HEK293 (cell line): ENCODE results near the gene MYH3.

ENCODE experiments used
- CTCF ChIA-PET: fragments of 350-600 bp; formaldehyde crosslinking; extraction: SDS; loops from one replicate; lab custom pipeline; 2021; ENCODE audit warnings: antibody characterized with exemption; lab: Yijun Ruan, JAX
- POLR2A ChIA-PET: fragments of 300-600 bp; formaldehyde crosslinking; extraction: SDS; loops from one replicate; lab custom pipeline; 2020; ENCODE audit warnings: antibody characterized with exemption, inconsistent platforms; lab: Yijun Ruan, JAX
- H3K27ac ChIP-seq: fragments of 200-500 bp; sonication (Bioruptor generic); 2 replicates; pipeline ENCODE4 v1.5.1; 2014; ENCODE audit warnings: low read depth, low read length, control low read depth, inconsistent platforms; ENCODE audit errors: extremely low read depth
- H3K36me3 ChIP-seq, 2 experiments: fragments of 200-500 bp in 1 of 2; sonication (Bioruptor generic) in 1 of 2; 1 replicate in 1 of 2; 2 replicates in 1 of 2; pipeline ENCODE4 v1.5.1; 2014 to 2017; ENCODE audit warnings: inconsistent platforms in 2 of 2, low read length in 2 of 2; ENCODE audit not compliant: control insufficient read depth in 2 of 2, insufficient read depth in 1 of 2
- H3K4me1 ChIP-seq: fragments of 200-500 bp; sonication (Bioruptor generic); 2 replicates; pipeline ENCODE4 v1.5.1; 2014; ENCODE audit warnings: mild to moderate bottlenecking, low read length, inconsistent platforms; ENCODE audit not compliant: control insufficient read depth, insufficient read depth
- H3K4me3 ChIP-seq: 2 replicates; pipeline ENCODE4 v1.5.1; 2011; ENCODE audit warnings: low read depth, mild to moderate bottlenecking, control low read depth, low read length, moderate library complexity
- H3K9me3 ChIP-seq: fragments of 200-500 bp; sonication (Bioruptor generic); 2 replicates; pipeline ENCODE4 v1.5.1; 2014; ENCODE audit warnings: low read depth, low read length, inconsistent platforms; ENCODE audit not compliant: control insufficient read depth, insufficient read depth
- KLF9 ChIP-seq: fragments of 450-650 bp; formaldehyde crosslinking; IDR thresholded peaks from 2 replicates; pipeline ENCODE4 v1.5.1; 2016; ENCODE audit warnings: missing biosample characterization, missing genetic modification characterization, low read depth
- PATZ1 ChIP-seq: fragments of 450-650 bp; formaldehyde crosslinking; IDR thresholded peaks from 2 replicates; pipeline ENCODE4 v1.5.1; 2016; ENCODE audit warnings: missing biosample characterization, missing genetic modification characterization
- PBX3 ChIP-seq: sonication (generic); formaldehyde crosslinking; IDR thresholded peaks from 2 replicates; pipeline ENCODE4 v1.8.1; 2022; ENCODE audit warnings: mild to moderate bottlenecking, moderate library complexity, missing genetic modification reagents
- SCRT1 ChIP-seq: fragments of 450-650 bp; formaldehyde crosslinking; IDR thresholded peaks from 2 replicates; pipeline ENCODE4 v1.5.1; 2016; ENCODE audit warnings: missing biosample characterization, missing genetic modification characterization, borderline replicate concordance
- SCRT2 ChIP-seq: fragments of 450-650 bp; formaldehyde crosslinking; IDR thresholded peaks from 2 replicates; pipeline ENCODE4 v1.5.1; 2016; ENCODE audit warnings: missing biosample characterization, missing genetic modification characterization
- SP3 ChIP-seq: fragments of 450-650 bp; formaldehyde crosslinking; IDR thresholded peaks from 2 replicates; pipeline ENCODE4 v1.5.1; 2016; ENCODE audit warnings: missing biosample characterization, missing genetic modification characterization
- ZNF112 ChIP-seq: fragments of 450-650 bp; formaldehyde crosslinking; IDR thresholded peaks from 2 replicates; pipeline ENCODE4 v1.5.0; 2017; ENCODE audit warnings: missing biosample characterization, missing genetic modification characterization
- ZNF132 ChIP-seq: fragments of 450-650 bp; formaldehyde crosslinking; IDR thresholded peaks from 2 replicates; pipeline ENCODE4 v1.5.1; 2017; ENCODE audit warnings: missing biosample characterization, missing genetic modification characterization, borderline replicate concordance
- ZNF169 ChIP-seq: fragments of 450-650 bp; formaldehyde crosslinking; IDR thresholded peaks from 2 replicates; pipeline ENCODE4 v1.5.1; 2016; ENCODE audit warnings: missing biosample characterization, missing genetic modification characterization
- ZNF214 ChIP-seq: fragments of 450-650 bp; formaldehyde crosslinking; IDR thresholded peaks from 2 replicates; pipeline ENCODE4 v1.5.1; 2017; ENCODE audit warnings: missing biosample characterization, mild to moderate bottlenecking, missing genetic modification characterization, borderline replicate concordance
- ZNF221 ChIP-seq: fragments of 450-650 bp; formaldehyde crosslinking; IDR thresholded peaks from 2 replicates; pipeline ENCODE4 v1.5.1; 2017; ENCODE audit warnings: missing biosample characterization, missing genetic modification characterization, borderline replicate concordance
- ZNF266 ChIP-seq: fragments of 450-650 bp; formaldehyde crosslinking; IDR thresholded peaks from 2 replicates; pipeline ENCODE4 v1.5.1; 2016; ENCODE audit warnings: missing biosample characterization, missing genetic modification characterization, low read depth
- ZNF366 ChIP-seq: fragments of 450-650 bp; formaldehyde crosslinking; conservative IDR thresholded peaks from 2 replicates; pipeline ENCODE4 v1.5.1; 2016; ENCODE audit warnings: missing biosample characterization, missing genetic modification characterization
- ZNF433 ChIP-seq: fragments of 450-650 bp; formaldehyde crosslinking; IDR thresholded peaks from 2 replicates; pipeline ENCODE4 v1.5.1; 2016; ENCODE audit warnings: missing biosample characterization, missing genetic modification characterization, low read depth
- ZNF48 ChIP-seq: fragments of 450-650 bp; formaldehyde crosslinking; IDR thresholded peaks from 2 replicates; pipeline ENCODE4 v1.5.1; 2016; ENCODE audit warnings: missing biosample characterization, missing genetic modification characterization
- ZNF521 ChIP-seq: fragments of 450-650 bp; formaldehyde crosslinking; IDR thresholded peaks from 2 replicates; pipeline ENCODE4 v1.5.1; 2017; ENCODE audit warnings: missing biosample characterization, mild to moderate bottlenecking, missing genetic modification characterization
- ZNF544 ChIP-seq: fragments of 450-650 bp; formaldehyde crosslinking; IDR thresholded peaks from 2 replicates; pipeline ENCODE4 v1.5.0; 2017; ENCODE audit warnings: missing biosample characterization, missing genetic modification characterization
- ZNF561 ChIP-seq: fragments of 450-650 bp; IDR thresholded peaks from 2 replicates; pipeline ENCODE4 v1.5.1; 2018; ENCODE audit warnings: missing biosample characterization, missing genetic modification characterization, borderline replicate concordance
- ZNF571 ChIP-seq: fragments of 450-650 bp; formaldehyde crosslinking; IDR thresholded peaks from 2 replicates; pipeline ENCODE4 v1.5.0; 2017; ENCODE audit warnings: missing biosample characterization, missing genetic modification characterization
- ZNF629 ChIP-seq: fragments of 450-650 bp; formaldehyde crosslinking; IDR thresholded peaks from 2 replicates; pipeline ENCODE4 v1.5.1; 2017; ENCODE audit warnings: missing biosample characterization, missing genetic modification characterization
- ZNF664 ChIP-seq: fragments of 450-650 bp; formaldehyde crosslinking; IDR thresholded peaks from 2 replicates; pipeline ENCODE4 v1.5.1; 2016; ENCODE audit warnings: missing biosample characterization, missing genetic modification characterization
- ZNF776 ChIP-seq: fragments of 450-650 bp; formaldehyde crosslinking; IDR thresholded peaks from 2 replicates; pipeline ENCODE4 v1.5.0; 2017; ENCODE audit warnings: missing biosample characterization, missing genetic modification characterization, borderline replicate concordance
- ZNF777 ChIP-seq: fragments of 450-650 bp; formaldehyde crosslinking; IDR thresholded peaks from 2 replicates; pipeline ENCODE4 v1.5.1; 2017; ENCODE audit warnings: missing biosample characterization, missing genetic modification characterization, borderline replicate concordance
- ZXDB ChIP-seq: fragments of 450-650 bp; formaldehyde crosslinking; IDR thresholded peaks from 2 replicates; pipeline ENCODE4 v1.5.1; 2016; ENCODE audit warnings: missing biosample characterization, missing genetic modification characterization
- TF ChIP-seq, protein P1 (sequence below): fragments of 450-650 bp; formaldehyde crosslinking; IDR thresholded peaks from 2 replicates; pipeline ENCODE4 v1.5.1; 2016; ENCODE audit warnings: missing biosample characterization, missing genetic modification characterization
- TF ChIP-seq, protein P2 (sequence below): fragments of 450-650 bp; formaldehyde crosslinking; IDR thresholded peaks from 2 replicates; pipeline ENCODE4 v1.5.1; 2017; ENCODE audit warnings: missing biosample characterization, missing genetic modification characterization

MYH3 gene

DNA sequence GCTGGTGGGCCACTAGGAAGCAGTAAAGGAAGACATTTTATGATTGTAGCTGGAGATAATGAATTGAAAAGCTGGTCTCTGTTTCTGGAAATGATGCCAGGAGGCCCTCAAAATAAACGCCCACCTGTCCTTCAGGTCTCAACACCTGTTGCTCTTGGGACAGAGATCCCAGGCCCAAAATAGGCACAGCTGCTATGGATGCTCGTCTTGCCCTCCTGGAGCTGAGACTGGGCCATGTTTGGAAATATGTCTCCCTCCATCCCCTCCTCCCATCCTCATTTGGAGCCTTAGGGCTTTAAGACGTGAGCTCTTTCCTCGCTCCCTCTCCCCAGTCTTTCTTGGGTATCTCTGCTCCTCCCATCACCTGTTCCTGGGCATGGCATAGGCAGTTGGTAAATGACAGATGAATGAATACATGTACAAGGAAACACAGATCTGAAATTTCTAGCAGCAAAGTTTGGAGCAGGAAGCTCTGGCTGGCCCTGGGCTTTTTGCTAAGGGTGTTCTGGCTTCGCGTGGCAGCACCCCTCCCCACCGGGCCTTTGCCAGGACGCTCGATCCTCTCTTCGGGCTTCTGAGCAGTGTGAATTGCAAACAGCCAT is 33.3 kb downstream of the MYH3 start:
- POLR2A ChIA-PET = no interaction called here

GRCh38 chr17:10622617-10623485 is 34.3 kb downstream of the MYH3 start:
- TF ChIP-seq ZNF521 (tag by site-specific recombination) (no peak), ZNF366 (tag by site-specific recombination) (no peak), ZNF629 (tag by site-specific recombination) (no peak), ZNF169 (no peak), ZNF132 (no peak), ZNF561 (no peak), ZNF221 (tag by site-specific recombination) (no peak), ZNF266 (tag by site-specific recombination) (no peak), ZNF544 (no peak), ZNF112 (no peak)
- TF ChIP-seq, protein P1, sequence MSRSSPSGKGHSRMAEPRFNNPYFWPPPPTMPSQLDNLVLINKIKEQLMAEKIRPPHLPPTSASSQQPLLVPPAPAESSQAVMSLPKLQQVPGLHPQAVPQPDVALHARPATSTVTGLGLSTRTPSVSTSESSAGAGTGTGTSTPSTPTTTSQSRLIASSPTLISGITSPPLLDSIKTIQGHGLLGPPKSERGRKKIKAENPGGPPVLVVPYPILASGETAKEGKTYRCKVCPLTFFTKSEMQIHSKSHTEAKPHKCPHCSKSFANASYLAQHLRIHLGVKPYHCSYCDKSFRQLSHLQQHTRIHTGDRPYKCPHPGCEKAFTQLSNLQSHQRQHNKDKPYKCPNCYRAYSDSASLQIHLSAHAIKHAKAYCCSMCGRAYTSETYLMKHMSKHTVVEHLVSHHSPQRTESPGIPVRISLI (tag by site-specific recombination) = no peak
- TF ChIP-seq, protein P2, sequence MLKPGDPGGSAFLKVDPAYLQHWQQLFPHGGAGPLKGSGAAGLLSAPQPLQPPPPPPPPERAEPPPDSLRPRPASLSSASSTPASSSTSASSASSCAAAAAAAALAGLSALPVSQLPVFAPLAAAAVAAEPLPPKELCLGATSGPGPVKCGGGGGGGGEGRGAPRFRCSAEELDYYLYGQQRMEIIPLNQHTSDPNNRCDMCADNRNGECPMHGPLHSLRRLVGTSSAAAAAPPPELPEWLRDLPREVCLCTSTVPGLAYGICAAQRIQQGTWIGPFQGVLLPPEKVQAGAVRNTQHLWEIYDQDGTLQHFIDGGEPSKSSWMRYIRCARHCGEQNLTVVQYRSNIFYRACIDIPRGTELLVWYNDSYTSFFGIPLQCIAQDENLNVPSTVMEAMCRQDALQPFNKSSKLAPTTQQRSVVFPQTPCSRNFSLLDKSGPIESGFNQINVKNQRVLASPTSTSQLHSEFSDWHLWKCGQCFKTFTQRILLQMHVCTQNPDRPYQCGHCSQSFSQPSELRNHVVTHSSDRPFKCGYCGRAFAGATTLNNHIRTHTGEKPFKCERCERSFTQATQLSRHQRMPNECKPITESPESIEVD (tag by site-specific recombination) = no peak
- ChIA-PET POLR2A (no interaction called here), CTCF (interaction anchor here (0.7 to 15.5 kb wide), 4 partner anchors 7 to 346 kb away, joined by 5 to 473 read pairs (median 108); no protein-coding TSS in a partner anchor)
- H3K27ac ChIP-seq = no peak overlapping the region
- no peaks in the 10 kb centered on the region for H3K9me3 ChIP-seq
- H3K4me1 ChIP-seq = no peaks in the 10 kb centered on the region
- no peaks in the 10 kb centered on the region for H3K36me3 ChIP-seq
- no peak overlapping the region for H3K4me3 ChIP-seq

More for the DNA sequence above, 33.3 kb downstream of the MYH3 start:
- CTCF ChIA-PET = interaction anchor here (0.6 to 0.8 kb wide), 2 partner anchors 73 to 316 kb away, joined by 3 read pairs; no protein-coding TSS in a partner anchor
- H3K27ac ChIP-seq = no peak overlapping the region
- TF ChIP-seq SCRT1 = 0 out of 2 replicates have a peak, but pooled peaks have one; percentile 31
- no peak for TF ChIP-seq ZNF48 (tag by site-specific recombination)
- peak; percentile 68 for TF ChIP-seq SCRT2 (tag by site-specific recombination)
- TF ChIP-seq, all 188 proteins: peak for 2
- H3K9me3 ChIP-seq = no peaks in the 10 kb centered on the region
- peaks cover 0 to 3% of the 10 kb centered on the region in 2 experiments; a peak in 1 of 3 replicates for H3K36me3 ChIP-seq
- no peaks in the 10 kb centered on the region for H3K4me1 ChIP-seq
- no peak overlapping the region for H3K4me3 ChIP-seq

DNA sequence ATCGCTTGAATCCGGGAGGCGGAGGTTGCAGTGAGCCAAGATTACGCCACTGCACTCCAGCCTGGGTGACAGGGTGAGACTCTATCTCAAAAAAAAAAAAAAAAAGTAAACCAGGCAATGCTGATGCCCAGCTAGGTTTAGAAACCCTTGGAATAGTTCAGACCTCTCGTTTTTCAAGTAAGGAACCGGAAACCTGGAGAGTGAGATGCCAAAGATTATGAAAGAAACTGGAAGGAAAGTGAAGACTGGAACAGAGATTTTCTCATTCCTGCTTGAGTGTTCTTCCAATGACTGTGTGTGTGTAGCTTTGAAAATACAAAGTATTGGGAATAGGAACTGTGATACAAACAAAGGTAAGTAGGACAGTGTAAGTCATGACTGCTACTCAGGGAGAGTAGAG is 35.7 kb downstream of the MYH3 start:
- Histone ChIP-seq H3K36me3 (no peaks in the 10 kb centered on the region), H3K9me3 (no peaks in the 10 kb centered on the region), H3K27ac (no peak overlapping the region), H3K4me1 (no peaks in the 10 kb centered on the region), H3K4me3 (no peak overlapping the region)
- ChIA-PET POLR2A (interaction anchor here (0.6 kb wide), 1 partner anchor 393 kb away, joined by 4 read pairs; no protein-coding TSS in a partner anchor), CTCF (interaction anchor here (0.6 to 15.5 kb wide), 7 partner anchors 9 to 876 kb away, joined by 3 to 473 read pairs (median 164); no protein-coding TSS in a partner anchor)
- TF ChIP-seq ZNF433 (tag by site-specific recombination) (no peak), ZNF214 (no peak), ZNF776 (no peak), SP3 (tag by site-specific recombination) (no peak), ZNF664 (tag by site-specific recombination) (no peak), ZXDB (tag by site-specific recombination) (no peak), PATZ1 (tag by site-specific recombination) (no peak), ZNF571 (tag by site-specific recombination) (no peak), PBX3 (no peak), KLF9 (tag by site-specific recombination) (no peak), ZNF777 (tag by site-specific recombination) (no peak)
